Left cardiac atrium (tissue), 4 donors: ENCODE results near the gene ATG7. TPM values are rescaled to one million over a fixed set of nuclear protein-coding genes. Genes with fewer than 3 reads are reported as not detected.

ENCODE experiments used
- ATAC-seq, 2 donors: fragments of 200-7000 bp; cut with Tn5 transposase; one replicate each; pipeline ENCODE4 v1.9.1; 2020; ENCODE audit warnings: mild to moderate bottlenecking in 2 of 2, moderate library complexity in 2 of 2
- DNase-seq: peaks from one replicate; pipeline ENCODE4 v3.0.0-alpha.2; 2020
- intact Hi-C, 2 donors: fragments of 100-400 bp; cut with DNase I; formaldehyde crosslinking; loops; one replicate each; pipeline versions ENCODE4 v1.14.1 to v1.15.1; 2022 to 2023
- total RNA-seq, 2 donors: library from RNA; stranded (reverse); fragmentation: NEBNext Ultra II Directional; extraction: Animal tissue kit (Norgen Biotek cat#: 25700); gene quantifications; one replicate each; pipeline ENCODE4 v1.2.1, GENCODE V29; 2021
- donor health status: DM: no; HTN: yes; CAD: no.
- donor health status: DM: no; HTN: yes; CAD: no; lungs with severe emphysema.
- donor health status: DM: yes; HTN: yes; CAD: no.
- donor health status: Dilated cardiomyopathy.

The ATG7 gene
- total RNA-seq, 2 donors from 2014 or later = 21.7 to 22.8 TPM

GRCh38 chr3:11546657-11547302, 274.6 kb downstream of the ATG7 start:
- no peak for ATAC-seq
- intact Hi-C loops = no loop called here
- no peak for DNase-seq

GRCh38 chr3:11547498-11547897, 275.3 kb downstream of the ATG7 start:
- intact Hi-C loops = no loop called here
- DNase-seq (no peak), ATAC-seq (no peak)

DNA sequence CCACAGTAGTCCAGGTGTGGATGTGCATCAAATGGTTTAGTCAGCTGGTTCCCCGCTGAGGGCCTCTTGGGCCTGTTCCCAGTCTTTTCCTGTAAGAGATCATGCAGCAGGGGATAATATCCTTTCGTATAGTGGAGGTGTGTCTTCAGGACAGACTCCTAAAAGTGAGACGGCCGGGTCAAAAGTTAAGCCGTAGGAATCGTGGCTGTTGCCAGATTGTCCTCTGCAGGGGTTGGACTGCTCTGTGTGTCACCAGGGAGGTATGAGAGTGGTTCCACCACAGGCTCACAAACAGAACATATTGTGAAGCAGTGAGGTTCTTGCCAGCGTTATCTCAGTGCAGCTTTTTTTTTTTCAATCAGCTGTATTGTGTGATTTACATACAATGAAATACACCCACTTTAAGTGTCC, 276.5 kb downstream of the ATG7 start:
- intact Hi-C loops = no loop called here
- DNase-seq = no peak
- ATAC-seq = peak in 1 of 2 donors; percentile 32

DNA sequence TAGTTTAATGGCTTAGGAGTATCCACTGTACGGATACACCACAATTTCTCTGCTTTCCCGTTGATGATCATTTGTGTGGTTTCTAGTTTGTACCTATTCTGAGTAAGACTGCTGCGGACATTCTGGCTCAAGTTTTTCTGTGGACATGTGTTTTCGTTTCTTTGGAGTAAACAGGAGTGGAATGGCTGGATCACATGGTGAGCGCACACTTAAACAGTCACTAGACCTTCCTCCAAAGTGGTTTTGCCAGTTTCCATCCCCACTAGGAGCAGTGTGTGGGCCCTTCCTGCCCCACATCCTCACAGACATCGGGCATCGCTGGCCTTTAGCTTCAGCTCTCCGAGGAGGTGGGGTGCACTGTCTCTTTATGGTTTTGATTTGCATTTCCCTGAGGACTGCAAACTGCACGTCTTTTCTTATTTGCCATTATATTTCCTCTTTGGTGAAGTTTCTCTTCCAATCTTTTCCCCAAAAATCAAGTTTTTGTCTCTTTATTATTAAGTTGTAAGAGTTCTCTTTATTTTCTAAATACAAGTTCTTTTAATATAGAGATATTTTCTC, 277.5 kb downstream of the ATG7 start:
- intact Hi-C loops = no loop called here
- DNase-seq = no peak

DNA sequence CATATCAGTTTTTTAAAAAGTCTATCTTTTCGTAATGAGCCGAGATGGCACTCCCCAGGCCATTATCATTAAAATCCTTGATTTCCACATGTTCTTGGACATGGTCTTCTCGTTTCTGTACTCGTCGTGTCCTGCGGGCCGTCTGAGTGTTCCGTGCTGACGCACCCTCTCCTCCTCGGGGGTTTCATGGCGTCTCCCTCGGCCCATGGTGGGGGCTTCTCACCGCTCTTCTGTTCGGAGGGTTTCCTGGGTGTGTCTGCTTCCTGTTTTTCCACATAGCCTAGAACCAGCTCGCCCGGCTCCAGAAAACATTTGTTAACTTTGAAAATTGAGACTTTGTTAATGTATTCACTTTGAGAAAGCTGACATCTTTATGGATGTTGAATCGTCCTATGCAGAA, 278.8 kb downstream of the ATG7 start:
- no peak for DNase-seq
- intact Hi-C loops = no loop called here
- ATAC-seq = no peak

More for the DNA sequence above, 277.5 kb downstream of the ATG7 start:
- no peak for ATAC-seq

DNA sequence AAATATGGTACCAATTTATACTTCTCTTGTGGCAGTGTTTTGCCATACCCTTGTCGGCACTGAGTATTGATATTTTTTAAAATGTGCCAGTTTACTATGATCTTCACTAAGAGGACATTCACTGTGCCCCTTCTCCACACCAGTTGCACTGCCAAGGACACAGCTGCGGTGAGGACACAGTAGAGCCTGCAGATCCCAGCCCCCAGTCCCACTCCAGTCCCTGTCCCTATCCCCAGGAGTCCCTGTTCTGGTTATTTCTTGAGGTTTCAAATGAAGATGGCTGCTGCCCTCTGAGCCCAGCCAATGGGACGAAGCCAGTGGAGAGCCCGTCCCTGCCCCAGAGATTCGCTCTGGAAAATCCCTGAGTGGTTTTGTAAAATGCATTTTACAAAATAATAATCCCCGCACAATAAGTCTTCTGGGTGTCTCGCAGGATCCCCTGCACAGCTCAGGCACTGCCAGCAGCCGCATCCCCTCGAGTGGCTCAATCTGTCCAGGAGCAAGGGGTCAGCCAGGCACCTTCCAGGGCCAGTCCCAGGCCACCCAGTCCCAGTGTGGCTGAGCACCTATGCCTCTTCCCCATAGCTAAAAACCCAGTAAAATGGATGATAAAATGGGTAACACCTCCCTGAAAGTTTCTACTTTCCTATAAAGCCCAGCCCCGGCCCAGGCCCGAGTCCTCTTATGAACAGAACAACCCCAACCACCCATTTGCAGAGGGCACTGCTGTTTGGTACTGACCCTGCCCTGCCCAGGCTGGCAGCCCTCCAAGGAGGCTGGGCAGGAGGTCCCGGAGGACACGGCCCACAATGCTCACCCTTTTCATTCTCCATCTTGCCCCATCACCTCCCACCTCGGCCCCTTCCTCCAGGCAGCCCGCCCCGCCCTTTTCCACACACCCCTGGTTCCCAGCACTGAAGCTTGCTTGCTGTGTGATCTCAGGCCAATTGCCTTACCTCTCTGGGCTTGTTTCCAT, 280.4 kb downstream of the ATG7 start:
- DNase-seq (no peak), ATAC-seq (no peak)
- intact Hi-C loops = no loop called here

DNA sequence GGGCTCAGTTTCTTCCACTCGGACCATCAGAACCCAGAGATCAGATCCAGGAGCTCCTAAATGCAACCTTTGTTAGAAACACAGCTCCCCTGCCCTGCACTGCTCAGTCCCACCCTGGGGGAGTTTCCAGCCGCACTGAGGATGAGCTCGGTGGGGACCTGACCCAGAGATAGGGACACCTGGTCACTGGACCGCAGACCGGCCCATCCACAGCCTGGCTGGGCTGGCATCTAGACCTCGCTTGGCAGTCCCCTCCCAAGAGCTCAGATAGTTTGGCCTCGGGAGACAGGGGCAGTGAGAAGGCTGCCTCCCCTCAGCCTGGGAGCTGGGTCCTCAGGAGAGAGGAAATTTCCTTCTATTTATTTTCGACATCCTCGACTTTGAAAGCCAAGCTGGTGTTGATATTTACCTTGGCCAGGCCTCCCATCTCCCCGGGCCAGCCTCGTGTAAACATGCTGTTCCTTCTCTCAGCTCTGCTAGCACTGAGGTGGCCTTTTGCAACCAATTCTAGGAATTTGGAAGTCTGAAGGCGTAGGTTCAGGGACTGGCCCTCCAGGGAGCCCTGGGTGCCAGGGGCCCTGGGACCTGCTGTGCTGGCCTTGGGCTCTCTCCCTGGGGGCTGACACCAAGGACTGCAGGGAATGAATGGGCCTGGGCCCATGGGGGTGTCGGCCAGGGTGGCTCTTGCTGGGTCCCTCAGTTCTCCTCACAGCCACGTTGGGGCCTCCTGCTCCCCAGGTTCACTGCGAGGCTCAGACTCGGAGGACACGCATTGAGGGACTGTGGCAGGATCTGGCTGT, 281.4 kb downstream of the ATG7 start:
- peak; percentile 62 for DNase-seq
- peak; percentile 10 to 76 for ATAC-seq
- intact Hi-C loops = no loop called here

- intact Hi-C loops = no loop called here
- DNase-seq = no peak
- peak in 1 of 2 donors; percentile 39 for ATAC-seq
These were observed 282.0 kb downstream of the ATG7 start for GRCh38 chr3:11554236-11554610.

DNA sequence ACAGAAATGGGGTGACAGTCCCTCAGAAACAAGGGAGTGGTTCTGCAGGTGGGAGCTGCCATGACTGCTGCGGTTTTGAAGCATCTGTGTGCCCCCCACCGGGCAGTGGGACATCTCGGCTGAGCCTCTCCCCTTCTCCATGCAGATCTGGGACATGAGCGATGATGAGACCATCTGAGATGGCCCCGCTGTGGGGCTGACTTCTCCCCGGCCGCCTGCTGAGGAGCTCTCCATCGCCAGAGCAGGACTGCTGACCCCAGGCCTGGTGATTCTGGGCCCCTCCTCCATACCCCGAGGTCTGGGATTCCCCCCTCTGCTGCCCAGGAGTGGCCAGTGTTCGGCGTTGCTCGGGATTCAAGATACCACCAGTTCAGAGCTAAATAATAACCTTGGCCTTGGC, 282.5 kb downstream of the ATG7 start:
- intact Hi-C loops = no loop called here
- DNase-seq (no peak), ATAC-seq (no peak)

DNA sequence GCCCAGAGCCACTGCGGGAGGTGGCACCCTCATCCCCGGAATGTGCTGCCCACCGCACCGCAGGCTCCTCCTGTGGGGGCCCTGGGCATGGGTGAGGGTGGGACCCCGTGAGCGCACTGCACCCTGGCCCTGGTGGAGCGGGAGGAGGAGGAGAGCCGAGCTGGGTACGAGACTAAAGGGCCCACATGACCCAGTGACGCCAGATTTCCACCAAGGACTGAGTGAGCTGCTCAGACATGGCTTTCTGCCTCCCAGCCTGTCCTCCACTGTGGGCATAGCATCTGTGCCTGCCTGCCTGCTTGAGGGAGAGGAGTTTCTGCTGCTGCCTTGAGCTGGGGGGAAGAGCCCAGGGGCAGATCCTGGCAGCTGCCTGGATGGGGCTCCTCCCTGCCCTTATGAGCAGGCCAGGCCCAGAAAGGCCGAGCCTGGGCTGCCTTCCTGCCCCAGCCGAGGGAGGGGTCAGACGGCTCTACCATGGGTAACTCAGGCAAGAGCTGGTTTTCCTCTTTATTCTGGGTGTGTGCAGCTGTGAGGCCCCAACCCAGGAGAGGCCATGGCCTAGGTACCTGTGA, 283.1 kb downstream of the ATG7 start:
- no peak for DNase-seq
- ATAC-seq = peak in 1 of 2 donors; percentile 1
- intact Hi-C loops = no loop called here

GRCh38 chr3:11555881-11556633, 283.9 kb downstream of the ATG7 start:
- intact Hi-C loops = no loop called here
- ATAC-seq = no peak
- DNase-seq = no peak

- ATAC-seq = peak in 1 of 2 donors; percentile 35
- intact Hi-C loops = no loop called here
- DNase-seq = peak; percentile 57
These were observed 284.9 kb downstream of the ATG7 start for GRCh38 chr3:11556851-11557644.

DNA sequence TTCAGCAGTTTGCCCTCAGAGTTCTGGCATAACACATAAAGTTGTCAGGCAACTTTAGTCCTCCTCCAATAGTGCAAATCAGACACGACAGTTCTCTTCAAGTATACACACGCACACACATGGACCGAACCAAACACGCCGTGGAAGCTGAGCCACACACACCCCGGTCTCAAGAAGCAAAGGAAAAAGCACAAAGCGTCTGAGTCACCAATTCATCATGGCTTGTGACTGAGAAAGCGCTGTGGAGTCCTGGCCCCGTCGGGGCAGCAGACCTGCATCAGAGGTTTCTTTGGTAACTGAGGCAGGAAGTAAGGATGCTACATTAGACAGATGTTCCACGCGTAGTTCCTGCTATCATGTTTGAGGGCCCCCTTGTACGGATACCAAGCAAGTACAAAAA, 285.8 kb downstream of the ATG7 start:
- peak in 1 of 2 donors; percentile 15 for ATAC-seq
- intact Hi-C loops = no loop called here
- no peak for DNase-seq

- intact Hi-C loops = no loop called here
- DNase-seq (no peak), ATAC-seq (no peak)
These were observed 286.3 kb downstream of the ATG7 start for GRCh38 chr3:11558411-11558903.

- intact Hi-C loops = no loop called here
- peak; percentile 1 to 2 for ATAC-seq
- no peak for DNase-seq
These were observed 287.0 kb downstream of the ATG7 start for GRCh38 chr3:11558918-11559815.
